ENCODE results near the gene ABCC3.

Gene ABCC3

DNA sequence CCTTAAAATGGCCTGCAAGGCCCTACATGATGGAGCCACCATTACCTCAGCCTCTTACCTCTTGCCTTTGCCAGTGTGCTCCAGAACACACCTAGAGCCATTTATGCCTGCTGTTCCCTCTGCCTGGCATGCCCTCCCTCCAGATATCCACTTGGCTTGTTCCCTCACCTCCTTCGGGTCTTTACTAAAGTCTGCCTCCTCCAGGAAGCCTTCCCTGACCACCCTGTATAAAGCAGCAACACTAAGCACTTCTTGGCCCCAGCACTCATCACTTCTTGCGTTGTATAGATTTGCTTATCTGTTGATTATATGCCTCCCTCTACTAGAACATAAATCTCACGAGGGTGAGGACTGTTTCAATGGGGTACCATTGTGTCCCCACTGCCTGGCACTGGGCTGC lies 47.8 kb downstream of the ABCC3 start:
- no peak overlapping the region for H3K4me2 ChIP-seq
- H3K27me3 ChIP-seq, result no peaks in the 10 kb centered on the region
- H3K4me1 ChIP-seq, result no peaks in the 10 kb centered on the region
- no peak overlapping the region for H3K9ac ChIP-seq
- no peaks in the 10 kb centered on the region for H4K20me1 ChIP-seq
- H3K9me3 ChIP-seq, result no peaks in the 10 kb centered on the region
- H3K36me3 ChIP-seq, result no peaks in the 10 kb centered on the region
- no peak overlapping the region for H3K4me3 ChIP-seq
- no peak overlapping the region for H3K27ac ChIP-seq
- no peak for TF ChIP-seq Cebpa-rat (IDR thresholded peaks at IDR 0.05)

DNA sequence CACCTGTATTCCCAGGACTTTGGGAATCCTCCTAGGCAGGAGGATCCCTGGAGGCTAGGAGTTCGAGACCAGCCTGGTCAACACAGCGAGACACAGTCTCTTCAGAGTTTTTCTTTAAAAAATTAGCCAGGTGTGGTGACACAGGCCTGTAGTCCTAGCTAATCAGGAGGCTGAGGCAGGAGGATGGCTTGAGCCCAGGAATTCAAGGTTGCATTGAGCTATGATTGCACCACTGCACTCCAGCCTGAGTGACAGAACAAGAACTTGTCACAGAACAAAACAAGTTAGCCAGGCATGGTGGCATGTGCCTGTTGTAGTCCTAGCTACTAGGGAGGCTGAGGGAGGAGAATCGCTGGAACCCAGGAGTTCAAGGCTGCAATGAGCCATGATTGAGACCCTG lies 48.3 kb downstream of the ABCC3 start:
- Histone ChIP-seq H3K9ac (no peak overlapping the region), H3K27me3 (no peaks in the 10 kb centered on the region), H4K20me1 (no peaks in the 10 kb centered on the region), H3K27ac (no peak overlapping the region), H3K4me2 (no peak overlapping the region), H3K9me3 (no peaks in the 10 kb centered on the region), H3K4me3 (no peak overlapping the region), H3K4me1 (no peaks in the 10 kb centered on the region), H3K36me3 (no peaks in the 10 kb centered on the region)
- TF ChIP-seq Cebpa-rat (IDR thresholded peaks at IDR 0.05), result no peak

DNA sequence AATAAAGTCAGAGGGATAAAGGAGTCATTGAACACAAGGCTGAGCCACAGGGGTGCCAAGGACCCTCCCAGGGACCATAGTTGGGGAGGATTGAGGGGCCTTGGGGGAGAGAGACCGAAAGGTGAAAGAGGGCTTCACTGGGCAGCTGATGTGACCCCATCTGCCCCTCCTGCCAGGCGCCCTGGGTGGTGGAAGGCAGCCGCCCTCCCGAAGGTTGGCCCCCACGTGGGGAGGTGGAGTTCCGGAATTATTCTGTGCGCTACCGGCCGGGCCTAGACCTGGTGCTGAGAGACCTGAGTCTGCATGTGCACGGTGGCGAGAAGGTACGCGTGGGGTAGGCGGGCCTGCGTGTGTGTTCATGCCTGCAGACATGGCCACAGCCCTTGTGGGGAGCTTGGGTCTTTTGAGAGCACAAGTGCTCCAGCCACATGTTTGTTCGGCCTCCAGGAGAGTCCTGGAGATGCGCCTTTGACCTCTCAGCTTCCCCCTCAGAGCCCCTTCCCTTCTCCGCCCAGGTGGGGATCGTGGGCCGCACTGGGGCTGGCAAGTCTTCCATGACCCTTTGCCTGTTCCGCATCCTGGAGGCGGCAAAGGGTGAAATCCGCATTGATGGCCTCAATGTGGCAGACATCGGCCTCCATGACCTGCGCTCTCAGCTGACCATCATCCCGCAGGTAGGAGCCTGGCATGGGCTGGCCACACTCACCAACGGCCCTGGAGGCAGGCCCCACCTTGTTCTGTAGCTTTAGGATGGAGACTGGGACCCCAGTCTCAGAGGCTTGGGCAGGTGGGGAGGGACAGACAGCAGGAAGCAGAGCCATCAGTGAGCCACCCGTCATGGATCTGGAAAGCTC lies 49.0 kb downstream of the ABCC3 start:
- peaks cover 6% of the 10 kb centered on the region for H3K4me1 ChIP-seq
- H4K20me1 ChIP-seq, result no peaks in the 10 kb centered on the region
- H3K4me2 ChIP-seq, result no peak overlapping the region
- no peaks in the 10 kb centered on the region for H3K36me3 ChIP-seq
- no peak overlapping the region for H3K9ac ChIP-seq
- no peak for TF ChIP-seq Cebpa-rat (IDR thresholded peaks at IDR 0.05)
- H3K9me3 ChIP-seq, result no peaks in the 10 kb centered on the region
- no peaks in the 10 kb centered on the region for H3K27me3 ChIP-seq
- H3K4me3 ChIP-seq, result no peak overlapping the region
- no peak overlapping the region for H3K27ac ChIP-seq

DNA sequence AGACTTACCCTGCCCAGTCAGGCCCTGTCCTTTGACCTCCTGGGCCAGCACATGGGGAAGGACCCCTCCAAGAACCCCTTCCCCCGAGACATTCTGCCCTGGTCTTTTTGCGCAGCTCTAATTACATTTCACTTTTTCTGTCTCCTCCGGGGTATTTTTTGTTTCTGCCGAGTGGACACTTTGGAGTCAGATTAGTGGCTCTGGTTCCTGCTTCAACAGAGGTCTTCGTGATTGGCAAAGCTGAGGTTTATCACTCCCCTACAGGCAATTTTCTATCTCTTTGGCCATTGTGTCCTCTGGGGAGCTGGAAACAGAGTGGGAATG lies 49.6 kb downstream of the ABCC3 start:
- H4K20me1 ChIP-seq, result no peaks in the 10 kb centered on the region
- no peak overlapping the region for H3K27ac ChIP-seq
- H3K4me2 ChIP-seq, result no peak overlapping the region
- TF ChIP-seq Cebpa-rat (IDR thresholded peaks at IDR 0.05), result no peak
- no peaks in the 10 kb centered on the region for H3K9me3 ChIP-seq
- H3K4me3 ChIP-seq, result no peak overlapping the region
- no peak overlapping the region for H3K9ac ChIP-seq
- no peaks in the 10 kb centered on the region for H3K36me3 ChIP-seq
- no peaks in the 10 kb centered on the region for H3K27me3 ChIP-seq
- peaks cover 12% of the 10 kb centered on the region for H3K4me1 ChIP-seq

DNA sequence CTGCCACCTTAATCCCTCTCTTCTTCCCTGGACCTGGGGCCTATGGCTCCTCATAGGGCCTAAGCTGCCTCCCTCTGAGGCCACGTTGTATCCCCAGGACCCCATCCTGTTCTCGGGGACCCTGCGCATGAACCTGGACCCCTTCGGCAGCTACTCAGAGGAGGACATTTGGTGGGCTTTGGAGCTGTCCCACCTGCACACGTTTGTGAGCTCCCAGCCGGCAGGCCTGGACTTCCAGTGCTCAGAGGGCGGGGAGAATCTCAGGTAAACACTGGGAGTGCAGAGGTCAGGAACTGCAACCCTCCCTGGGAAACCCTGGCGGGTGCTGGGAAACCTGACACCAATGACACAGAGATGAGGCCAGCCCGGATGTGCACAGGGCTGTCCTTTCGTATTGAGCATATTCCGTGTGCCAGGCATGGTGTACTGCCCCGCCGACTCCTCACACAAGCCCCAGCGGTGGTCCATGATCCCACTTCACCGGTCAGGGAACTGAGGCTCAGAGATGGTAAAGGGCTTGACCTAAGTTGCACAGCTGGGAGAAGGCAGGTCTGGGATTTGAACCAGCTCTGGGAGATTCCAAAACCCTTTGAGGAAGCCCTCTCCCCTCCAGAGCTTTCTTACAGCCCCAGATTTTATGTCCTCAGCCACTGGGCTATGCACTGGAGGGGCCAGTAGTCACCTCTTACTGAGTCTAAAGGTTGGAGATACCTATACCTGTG lies 50.1 kb downstream of the ABCC3 start:
- no peak for TF ChIP-seq Cebpa-rat (IDR thresholded peaks at IDR 0.05)
- Histone ChIP-seq H4K20me1 (no peaks in the 10 kb centered on the region), H3K27ac (no peak overlapping the region), H3K4me2 (no peak overlapping the region), H3K4me1 (peaks cover 16% of the 10 kb centered on the region), H3K4me3 (no peak overlapping the region), H3K36me3 (no peaks in the 10 kb centered on the region), H3K9me3 (no peaks in the 10 kb centered on the region), H3K27me3 (no peaks in the 10 kb centered on the region), H3K9ac (no peak overlapping the region)

DNA sequence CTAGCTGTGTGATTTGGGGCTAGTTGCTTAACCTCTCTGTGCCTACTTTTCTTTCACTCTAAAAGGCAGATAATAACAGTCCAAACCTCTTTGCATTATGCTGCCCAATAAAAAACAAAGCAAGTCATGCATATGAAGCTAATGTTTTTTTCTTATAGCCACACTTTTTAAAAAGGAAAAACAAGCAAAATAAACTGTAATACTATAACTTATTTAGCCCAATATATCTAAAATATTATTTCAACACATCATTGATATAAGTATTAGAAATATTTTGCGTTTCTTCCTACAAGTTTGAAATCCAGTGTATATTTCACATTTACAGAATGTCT lies 50.6 kb downstream of the ABCC3 start:
- Histone ChIP-seq H4K20me1 (no peaks in the 10 kb centered on the region), H3K27me3 (no peaks in the 10 kb centered on the region), H3K4me3 (no peak overlapping the region), H3K9me3 (no peaks in the 10 kb centered on the region), H3K9ac (no peak overlapping the region), H3K27ac (no peak overlapping the region), H3K4me1 (peaks cover 16% of the 10 kb centered on the region), H3K36me3 (no peaks in the 10 kb centered on the region), H3K4me2 (no peak overlapping the region)
- no peak for TF ChIP-seq Cebpa-rat (IDR thresholded peaks at IDR 0.05)

DNA sequence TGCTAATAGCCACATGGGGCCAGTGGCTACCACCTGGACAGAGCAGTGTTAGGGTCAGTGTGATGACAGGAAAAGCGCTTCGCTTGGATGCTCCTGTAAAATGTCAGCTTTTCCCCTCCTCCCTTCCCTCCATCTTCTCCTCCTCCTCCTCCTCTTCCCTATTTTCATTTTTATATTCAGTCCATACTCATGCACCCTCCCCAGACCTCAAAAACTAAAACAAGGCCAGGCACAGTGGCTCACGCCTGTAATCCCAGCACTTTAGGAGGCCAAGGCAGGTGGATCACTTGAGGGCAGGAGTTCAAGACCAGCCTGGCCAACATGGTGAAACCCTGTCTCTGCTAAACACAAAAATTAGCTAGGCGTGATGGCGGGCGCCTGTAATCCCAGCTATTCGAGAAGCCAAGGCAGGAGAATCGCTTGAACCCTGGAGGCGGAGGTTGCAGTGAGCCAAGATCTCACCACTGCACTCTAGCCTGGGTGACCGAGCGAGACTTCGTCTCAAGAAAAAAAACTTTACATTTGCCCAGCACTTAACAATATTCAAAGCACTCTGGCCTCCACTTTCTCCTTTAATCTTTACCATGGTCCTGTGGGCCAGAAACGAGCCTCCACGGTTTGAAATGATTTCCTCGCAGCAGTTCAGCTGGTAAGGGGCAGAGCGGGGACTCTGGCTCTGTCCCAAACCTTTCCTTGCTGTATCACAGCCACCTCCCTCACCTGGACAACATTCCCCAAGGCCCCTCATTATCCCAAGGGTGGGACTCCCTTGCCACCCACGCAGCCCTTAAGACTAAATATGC lies 51.2 kb downstream of the ABCC3 start:
- H3K36me3 ChIP-seq, result no peaks in the 10 kb centered on the region
- no peaks in the 10 kb centered on the region for H3K27me3 ChIP-seq
- no peak overlapping the region for H3K4me2 ChIP-seq
- no peak overlapping the region for H3K27ac ChIP-seq
- TF ChIP-seq Cebpa-rat (IDR thresholded peaks at IDR 0.05), result no peak
- no peak overlapping the region for H3K9ac ChIP-seq
- H3K4me1 ChIP-seq, result peaks cover 16% of the 10 kb centered on the region
- H3K9me3 ChIP-seq, result no peaks in the 10 kb centered on the region
- no peak overlapping the region for H3K4me3 ChIP-seq
- H4K20me1 ChIP-seq, result no peaks in the 10 kb centered on the region

DNA sequence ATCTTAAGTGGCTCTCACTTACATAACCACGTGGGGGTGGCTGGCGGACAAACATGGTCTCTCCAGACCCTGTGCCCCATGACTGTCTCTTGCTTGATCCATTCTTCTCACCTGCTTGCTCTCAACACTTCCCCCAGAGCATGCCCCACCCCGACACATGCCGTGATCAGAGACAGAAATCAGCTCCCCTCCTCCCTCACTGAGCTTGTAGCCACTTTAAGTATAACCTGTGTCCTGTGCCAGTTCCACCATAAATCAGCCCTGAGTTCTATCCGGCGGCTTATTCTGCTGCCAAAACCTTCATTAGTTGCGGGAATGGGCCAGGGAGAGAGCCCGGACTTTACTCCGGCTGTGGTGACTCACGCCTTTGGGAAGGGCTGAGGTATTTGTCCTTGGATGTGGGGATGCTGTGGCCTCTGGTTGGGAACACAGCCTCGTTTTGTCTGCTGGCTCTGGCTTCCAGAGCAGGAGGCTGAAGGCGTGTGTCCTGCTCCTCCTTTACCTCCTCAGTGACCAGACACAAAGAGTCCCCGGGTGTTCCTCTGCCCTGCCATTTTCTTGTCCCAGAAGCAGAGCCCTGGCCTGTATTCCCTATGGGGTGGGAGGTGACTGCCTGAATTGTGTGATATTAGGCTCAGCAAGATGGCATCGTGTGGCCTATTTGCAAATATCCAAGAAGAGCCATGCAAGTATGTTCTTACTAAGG lies 52.0 kb downstream of the ABCC3 start:
- Histone ChIP-seq H3K36me3 (no peaks in the 10 kb centered on the region), H3K4me2 (no peak overlapping the region), H3K4me1 (peaks cover 16% of the 10 kb centered on the region), H3K9me3 (no peaks in the 10 kb centered on the region), H3K27ac (no peak overlapping the region), H3K27me3 (no peaks in the 10 kb centered on the region), H3K9ac (no peak overlapping the region), H3K4me3 (no peak overlapping the region), H4K20me1 (no peaks in the 10 kb centered on the region)
- TF ChIP-seq Cebpa-rat (IDR thresholded peaks at IDR 0.05), result no peak

DNA sequence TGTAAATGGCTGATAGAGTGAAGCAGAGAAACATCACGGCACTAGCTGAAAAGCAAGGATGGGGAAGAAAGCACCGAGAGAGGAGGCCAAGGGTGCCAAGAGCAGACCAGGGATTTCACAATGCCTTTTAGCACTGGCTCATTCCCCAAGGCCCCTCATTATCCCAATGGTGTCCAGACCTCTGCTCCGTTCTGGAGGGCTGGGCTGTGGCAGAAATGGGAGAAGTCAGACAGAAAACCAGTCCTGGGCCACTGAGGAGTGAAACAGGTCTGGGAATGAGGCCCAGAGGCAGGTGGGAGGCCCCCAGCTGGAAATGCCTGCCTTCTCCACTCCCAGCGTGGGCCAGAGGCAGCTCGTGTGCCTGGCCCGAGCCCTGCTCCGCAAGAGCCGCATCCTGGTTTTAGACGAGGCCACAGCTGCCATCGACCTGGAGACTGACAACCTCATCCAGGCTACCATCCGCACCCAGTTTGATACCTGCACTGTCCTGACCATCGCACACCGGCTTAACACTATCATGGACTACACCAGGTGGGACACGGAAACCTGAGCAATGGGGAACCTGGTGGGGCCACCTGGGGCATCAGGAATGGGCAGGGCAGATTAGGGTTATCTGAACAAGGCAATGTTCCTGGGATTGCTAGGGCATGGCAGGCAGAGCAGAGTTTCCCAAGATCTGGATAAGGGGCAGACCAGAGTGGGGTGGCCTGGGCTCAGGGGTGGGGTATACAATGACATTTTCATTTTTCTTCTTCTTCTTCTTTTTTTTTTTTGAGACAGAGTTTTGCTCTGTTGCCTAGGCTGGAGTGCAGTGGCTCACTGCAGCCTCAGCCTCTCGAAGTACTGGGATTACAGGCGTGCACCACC lies 52.8 kb downstream of the ABCC3 start:
- peaks cover 16% of the 10 kb centered on the region for H3K4me1 ChIP-seq
- peaks cover 7% of the 10 kb centered on the region for H3K36me3 ChIP-seq
- H3K9ac ChIP-seq, result no peak overlapping the region
- H3K4me2 ChIP-seq, result no peak overlapping the region
- H3K27me3 ChIP-seq, result no peaks in the 10 kb centered on the region
- no peak overlapping the region for H3K4me3 ChIP-seq
- TF ChIP-seq Cebpa-rat (IDR thresholded peaks at IDR 0.05), result no peak
- H3K9me3 ChIP-seq, result no peaks in the 10 kb centered on the region
- H4K20me1 ChIP-seq, result 0 out of 2 replicates have a peak, but pooled peaks cover 5% of the 10 kb centered on the region
- H3K27ac ChIP-seq, result no peak overlapping the region

All from BLaER1 (cell line).